ENCODE measurements around the gene TIMP2.

DNA sequence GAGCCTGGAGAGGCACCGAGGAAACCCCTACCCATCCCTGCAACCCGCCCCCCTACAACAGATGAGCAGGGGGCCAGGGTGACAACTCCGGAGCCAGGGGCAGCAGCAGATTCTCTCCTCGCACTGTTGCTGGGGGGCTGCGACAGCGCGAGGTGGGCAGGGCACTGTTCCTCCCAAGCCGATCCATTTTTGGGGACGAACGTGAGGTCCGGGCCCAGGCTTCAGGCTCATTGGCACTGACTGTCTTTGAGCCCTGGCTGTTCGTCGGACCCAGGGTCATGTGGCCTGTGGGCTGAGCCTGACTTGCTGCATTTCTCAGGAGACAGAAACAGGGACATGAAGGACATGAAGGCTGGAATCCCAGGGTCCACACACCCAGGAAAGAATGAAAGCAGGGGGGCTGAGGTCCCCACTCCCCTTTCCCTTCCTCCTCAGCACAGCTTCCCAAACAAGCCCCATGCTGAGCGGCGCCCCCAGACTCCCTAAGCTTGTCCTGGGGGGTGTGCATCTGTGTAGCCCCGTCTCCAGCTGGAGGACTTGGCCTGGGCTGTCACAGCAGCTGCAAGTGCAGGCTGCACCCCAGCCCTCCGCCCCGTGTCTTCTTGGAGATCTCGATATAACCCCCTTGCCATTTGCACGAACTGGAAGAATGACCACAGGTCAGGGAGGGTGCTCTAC, 40.9 kb downstream of the TIMP2 start:
- TF ChIP-seq, protein P1, sequence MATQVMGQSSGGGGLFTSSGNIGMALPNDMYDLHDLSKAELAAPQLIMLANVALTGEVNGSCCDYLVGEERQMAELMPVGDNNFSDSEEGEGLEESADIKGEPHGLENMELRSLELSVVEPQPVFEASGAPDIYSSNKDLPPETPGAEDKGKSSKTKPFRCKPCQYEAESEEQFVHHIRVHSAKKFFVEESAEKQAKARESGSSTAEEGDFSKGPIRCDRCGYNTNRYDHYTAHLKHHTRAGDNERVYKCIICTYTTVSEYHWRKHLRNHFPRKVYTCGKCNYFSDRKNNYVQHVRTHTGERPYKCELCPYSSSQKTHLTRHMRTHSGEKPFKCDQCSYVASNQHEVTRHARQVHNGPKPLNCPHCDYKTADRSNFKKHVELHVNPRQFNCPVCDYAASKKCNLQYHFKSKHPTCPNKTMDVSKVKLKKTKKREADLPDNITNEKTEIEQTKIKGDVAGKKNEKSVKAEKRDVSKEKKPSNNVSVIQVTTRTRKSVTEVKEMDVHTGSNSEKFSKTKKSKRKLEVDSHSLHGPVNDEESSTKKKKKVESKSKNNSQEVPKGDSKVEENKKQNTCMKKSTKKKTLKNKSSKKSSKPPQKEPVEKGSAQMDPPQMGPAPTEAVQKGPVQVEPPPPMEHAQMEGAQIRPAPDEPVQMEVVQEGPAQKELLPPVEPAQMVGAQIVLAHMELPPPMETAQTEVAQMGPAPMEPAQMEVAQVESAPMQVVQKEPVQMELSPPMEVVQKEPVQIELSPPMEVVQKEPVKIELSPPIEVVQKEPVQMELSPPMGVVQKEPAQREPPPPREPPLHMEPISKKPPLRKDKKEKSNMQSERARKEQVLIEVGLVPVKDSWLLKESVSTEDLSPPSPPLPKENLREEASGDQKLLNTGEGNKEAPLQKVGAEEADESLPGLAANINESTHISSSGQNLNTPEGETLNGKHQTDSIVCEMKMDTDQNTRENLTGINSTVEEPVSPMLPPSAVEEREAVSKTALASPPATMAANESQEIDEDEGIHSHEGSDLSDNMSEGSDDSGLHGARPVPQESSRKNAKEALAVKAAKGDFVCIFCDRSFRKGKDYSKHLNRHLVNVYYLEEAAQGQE (IDR thresholded peaks at IDR 0.05; ENCODE audit: unreplicated experiment): no peak
- no peak for TF ChIP-seq CREB1 (CRISPR knock-in tag; IDR thresholded peaks at IDR 0.05; ENCODE audit: low read depth)
- TF ChIP-seq POLR2AphosphoS5 (IDR thresholded peaks at IDR 0.05; ENCODE audit: low read depth): no peak
- TF ChIP-seq EZH2phosphoT487 (IDR thresholded peaks at IDR 0.05; ENCODE audit: unreplicated experiment): no peak
- TF ChIP-seq, protein P2, sequence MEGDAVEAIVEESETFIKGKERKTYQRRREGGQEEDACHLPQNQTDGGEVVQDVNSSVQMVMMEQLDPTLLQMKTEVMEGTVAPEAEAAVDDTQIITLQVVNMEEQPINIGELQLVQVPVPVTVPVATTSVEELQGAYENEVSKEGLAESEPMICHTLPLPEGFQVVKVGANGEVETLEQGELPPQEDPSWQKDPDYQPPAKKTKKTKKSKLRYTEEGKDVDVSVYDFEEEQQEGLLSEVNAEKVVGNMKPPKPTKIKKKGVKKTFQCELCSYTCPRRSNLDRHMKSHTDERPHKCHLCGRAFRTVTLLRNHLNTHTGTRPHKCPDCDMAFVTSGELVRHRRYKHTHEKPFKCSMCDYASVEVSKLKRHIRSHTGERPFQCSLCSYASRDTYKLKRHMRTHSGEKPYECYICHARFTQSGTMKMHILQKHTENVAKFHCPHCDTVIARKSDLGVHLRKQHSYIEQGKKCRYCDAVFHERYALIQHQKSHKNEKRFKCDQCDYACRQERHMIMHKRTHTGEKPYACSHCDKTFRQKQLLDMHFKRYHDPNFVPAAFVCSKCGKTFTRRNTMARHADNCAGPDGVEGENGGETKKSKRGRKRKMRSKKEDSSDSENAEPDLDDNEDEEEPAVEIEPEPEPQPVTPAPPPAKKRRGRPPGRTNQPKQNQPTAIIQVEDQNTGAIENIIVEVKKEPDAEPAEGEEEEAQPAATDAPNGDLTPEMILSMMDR (conservative IDR thresholded peaks at IDR 0.05; ENCODE audit: low read depth in 2 of 2): no peak
- TF ChIP-seq, protein P3, sequence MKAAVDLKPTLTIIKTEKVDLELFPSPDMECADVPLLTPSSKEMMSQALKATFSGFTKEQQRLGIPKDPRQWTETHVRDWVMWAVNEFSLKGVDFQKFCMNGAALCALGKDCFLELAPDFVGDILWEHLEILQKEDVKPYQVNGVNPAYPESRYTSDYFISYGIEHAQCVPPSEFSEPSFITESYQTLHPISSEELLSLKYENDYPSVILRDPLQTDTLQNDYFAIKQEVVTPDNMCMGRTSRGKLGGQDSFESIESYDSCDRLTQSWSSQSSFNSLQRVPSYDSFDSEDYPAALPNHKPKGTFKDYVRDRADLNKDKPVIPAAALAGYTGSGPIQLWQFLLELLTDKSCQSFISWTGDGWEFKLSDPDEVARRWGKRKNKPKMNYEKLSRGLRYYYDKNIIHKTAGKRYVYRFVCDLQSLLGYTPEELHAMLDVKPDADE (IDR thresholded peaks at IDR 0.05): no peak

Measured in GM23338 (cell line).